ENCODE results near the gene NTRK3.
"Not testable (repeated sequence)": the region's sequence is repeated elsewhere in the genome, so short reads cannot be mapped to it uniquely, and the experiment has no call there.

The NTRK3 gene

GRCh38 chr15:87843312-87843711 lies 413.2 kb downstream of the NTRK3 start:
- Histone ChIP-seq H3K27ac (ENCODE audit: low read length) (no peak overlapping the region), H4K20me1 (ENCODE audit: insufficient read depth, low read length) (no peaks in the 10 kb centered on the region), H3K36me3 (ENCODE audit: insufficient read depth, low read length) (no peaks in the 10 kb centered on the region), H3K9ac (ENCODE audit: low read depth, low read length) (no peak overlapping the region), H3K27me3 (ENCODE audit: insufficient read depth, low read length, poor library complexity) (no peaks in the 10 kb centered on the region), H3K4me2 (ENCODE audit: insufficient read depth, low read length) (no peak overlapping the region), H3K4me1 (ENCODE audit: insufficient read depth, low read length) (no peaks in the 10 kb centered on the region), H3K9me3 (ENCODE audit: insufficient read depth, low read length, severe bottlenecking) (no peaks in the 10 kb centered on the region), H3K79me2 (ENCODE audit: insufficient read depth, low read length) (no peaks in the 10 kb centered on the region), H3K4me3 (ENCODE audit: low read depth in 1 of 2, low read length in 2 of 2) (no peak overlapping the region), H2AFZ (ENCODE audit: low read depth, low read length) (no peak overlapping the region)
- ATAC-seq (ENCODE audit: insufficient read depth, low read depth) (no peak), DNase-seq (no peak)
- no peak for TF ChIP-seq EZH2 (IDR thresholded peaks at IDR 0.05; ENCODE audit: borderline replicate concordance, low read depth, low read length, severe bottlenecking)
- TF ChIP-seq CTCF (IDR thresholded peaks at IDR 0.05; ENCODE audit: borderline replicate concordance, extremely low read depth, low read length, poor library complexity, severe bottlenecking): no peak

GRCh38 chr15:87841426-87841998 lies 415.0 kb downstream of the NTRK3 start:
- H3K9ac ChIP-seq (ENCODE audit: low read depth, low read length): no peak overlapping the region
- ATAC-seq (ENCODE audit: insufficient read depth, low read depth) (no peak), DNase-seq (no peak)
- no peak overlapping the region for H3K4me3 ChIP-seq (ENCODE audit: low read depth in 1 of 2, low read length in 2 of 2)
- H3K27me3 ChIP-seq (ENCODE audit: insufficient read depth, low read length, poor library complexity): no peaks in the 10 kb centered on the region
- TF ChIP-seq EZH2 (IDR thresholded peaks at IDR 0.05; ENCODE audit: borderline replicate concordance, low read depth, low read length, severe bottlenecking) (no peak), CTCF (IDR thresholded peaks at IDR 0.05; ENCODE audit: borderline replicate concordance, extremely low read depth, low read length, poor library complexity, severe bottlenecking) (no peak)
- H3K9me3 ChIP-seq (ENCODE audit: insufficient read depth, low read length, severe bottlenecking): no peaks in the 10 kb centered on the region
- H3K4me2 ChIP-seq (ENCODE audit: insufficient read depth, low read length): no peak overlapping the region
- H3K36me3 ChIP-seq (ENCODE audit: insufficient read depth, low read length): no peaks in the 10 kb centered on the region
- H3K27ac ChIP-seq (ENCODE audit: low read length): no peak overlapping the region
- no peaks in the 10 kb centered on the region for H3K4me1 ChIP-seq (ENCODE audit: insufficient read depth, low read length)
- no peak overlapping the region for H2AFZ ChIP-seq (ENCODE audit: low read depth, low read length)
- no peaks in the 10 kb centered on the region for H4K20me1 ChIP-seq (ENCODE audit: insufficient read depth, low read length)
- H3K79me2 ChIP-seq (ENCODE audit: insufficient read depth, low read length): no peaks in the 10 kb centered on the region

- H3K4me1 ChIP-seq (ENCODE audit: insufficient read depth, low read length); H3K9me3 ChIP-seq (ENCODE audit: insufficient read depth, low read length, severe bottlenecking); H4K20me1 ChIP-seq (ENCODE audit: insufficient read depth, low read length); H3K79me2 ChIP-seq (ENCODE audit: insufficient read depth, low read length); DNase-seq; H3K9ac ChIP-seq (ENCODE audit: low read depth, low read length); H3K4me2 ChIP-seq (ENCODE audit: insufficient read depth, low read length); H3K27me3 ChIP-seq (ENCODE audit: insufficient read depth, low read length, poor library complexity); H3K36me3 ChIP-seq (ENCODE audit: insufficient read depth, low read length); ATAC-seq (ENCODE audit: insufficient read depth, low read depth); H3K4me3 ChIP-seq (ENCODE audit: low read depth in 1 of 2, low read length in 2 of 2); H3K27ac ChIP-seq (ENCODE audit: low read length); H2AFZ ChIP-seq (ENCODE audit: low read depth, low read length): not testable (repeated sequence)
Measured at GRCh38 chr15:87835830-87836229, 420.7 kb downstream of the NTRK3 start.

- not testable (repeated sequence) for H3K9ac ChIP-seq (ENCODE audit: low read depth, low read length); DNase-seq; ATAC-seq (ENCODE audit: insufficient read depth, low read depth); H3K27ac ChIP-seq (ENCODE audit: low read length); H3K36me3 ChIP-seq (ENCODE audit: insufficient read depth, low read length); H4K20me1 ChIP-seq (ENCODE audit: insufficient read depth, low read length); H3K4me1 ChIP-seq (ENCODE audit: insufficient read depth, low read length); H3K79me2 ChIP-seq (ENCODE audit: insufficient read depth, low read length); H3K4me2 ChIP-seq (ENCODE audit: insufficient read depth, low read length); H3K9me3 ChIP-seq (ENCODE audit: insufficient read depth, low read length, severe bottlenecking); H3K4me3 ChIP-seq (ENCODE audit: low read depth in 1 of 2, low read length in 2 of 2); H2AFZ ChIP-seq (ENCODE audit: low read depth, low read length); H3K27me3 ChIP-seq (ENCODE audit: insufficient read depth, low read length, poor library complexity)
Measured at GRCh38 chr15:87833333-87833732, 423.2 kb downstream of the NTRK3 start.
